Bronchial epithelial cell (primary cell): ENCODE data around the gene TSSK3. TPM values are rescaled to one million over a fixed set of nuclear protein-coding genes. Genes with fewer than 3 reads are reported as not detected.

Experiments used
- DNase-seq: peaks from one replicate; pipeline ENCODE4 v3.0.0-alpha.2; 2010; ENCODE audit warnings: low read depth
- FAIRE-seq: peaks from 2 replicates; lab custom pipeline; 2011; peaks lifted over from hg19 to GRCh38; lab: Jason Lieb, UNC
- H3K27me3 ChIP-seq: 2 replicates; pipeline ENCODE4 v1.5.1; 2011; ENCODE audit warnings: low read length; ENCODE audit not compliant: control insufficient read depth, insufficient read depth
- H3K36me3 ChIP-seq: 2 replicates; pipeline ENCODE4 v1.5.1; 2011; ENCODE audit warnings: low read length; ENCODE audit not compliant: control insufficient read depth, insufficient read depth
- H3K4me3 ChIP-seq: 2 replicates; pipeline ENCODE4 v1.5.1; 2011; ENCODE audit warnings: mild to moderate bottlenecking, low read depth, low read length, control low read depth
- CTCF ChIP-seq: IDR thresholded peaks from 2 replicates; pipeline ENCODE4 v1.5.1; 2011; ENCODE audit warnings: mild to moderate bottlenecking, moderate library complexity, low read length, control low read depth, inconsistent platforms; ENCODE audit not compliant: insufficient read depth, severe bottlenecking
- total RNA-seq: library from RNA; depleted of rRNA; stranded (reverse); fragments of >200 nt; gene quantifications from 2 replicates; pipeline ENCODE4 v1.2.1, GENCODE V29; 2014

TSSK3 gene
- total RNA-seq, 1 donor from 2014 or later: 0.26 TPM

- no peak for FAIRE-seq
- peaks cover 1% of the 10 kb centered on the region for H3K36me3 ChIP-seq
- H3K4me3 ChIP-seq: peak overlapping the region; percentile 40
- DNase-seq: peak; percentile 17
- no peaks in the 10 kb centered on the region for H3K27me3 ChIP-seq
- TF ChIP-seq CTCF: peak; percentile 60
Observed at GRCh38 chr1:32361674-32362473, 465 bp upstream of the TSSK3 start.

- peaks cover 8% of the 10 kb centered on the region for H3K36me3 ChIP-seq
- H3K27me3 ChIP-seq: no peaks in the 10 kb centered on the region
- TF ChIP-seq CTCF: no peak
- H3K4me3 ChIP-seq: no peak overlapping the region
- DNase-seq (no peak), FAIRE-seq (no peak)
Observed at GRCh38 chr1:32363713-32364112, 1.4 kb downstream of the TSSK3 start.

- DNase-seq: no peak
- no peak for FAIRE-seq
- TF ChIP-seq CTCF: no peak
- H3K36me3 ChIP-seq: peaks cover 11% of the 10 kb centered on the region
- no peak overlapping the region for H3K4me3 ChIP-seq
- H3K27me3 ChIP-seq: no peaks in the 10 kb centered on the region
Observed at GRCh38 chr1:32364836-32365235, 2.5 kb downstream of the TSSK3 start.

- TF ChIP-seq CTCF: no peak
- Histone ChIP-seq H3K27me3 (no peaks in the 10 kb centered on the region), H3K36me3 (peaks cover 11% of the 10 kb centered on the region), H3K4me3 (no peak overlapping the region)
- DNase-seq: no peak
- FAIRE-seq: no peak
Observed at GRCh38 chr1:32365445-32365844, 3.1 kb downstream of the TSSK3 start.

GRCh38 chr1:32367912-32368635 lies 5.7 kb downstream of the TSSK3 start:
- no peaks in the 10 kb centered on the region for H3K27me3 ChIP-seq
- DNase-seq (no peak), FAIRE-seq (no peak)
- TF ChIP-seq CTCF: no peak
- H3K4me3 ChIP-seq: no peak overlapping the region
- H3K36me3 ChIP-seq: peaks cover 12% of the 10 kb centered on the region
